ENCODE measurements around the gene PTPRG. TPM values are rescaled to one million over a fixed set of nuclear protein-coding genes. Genes with fewer than 3 reads are reported as not detected.
A peak's percentile ranks its signal among the peaks of the same experiment; 100 is the strongest.

PTPRG gene
- total RNA-seq, 2 donors from 2014 or later = 76.5 to 108 TPM

DNA sequence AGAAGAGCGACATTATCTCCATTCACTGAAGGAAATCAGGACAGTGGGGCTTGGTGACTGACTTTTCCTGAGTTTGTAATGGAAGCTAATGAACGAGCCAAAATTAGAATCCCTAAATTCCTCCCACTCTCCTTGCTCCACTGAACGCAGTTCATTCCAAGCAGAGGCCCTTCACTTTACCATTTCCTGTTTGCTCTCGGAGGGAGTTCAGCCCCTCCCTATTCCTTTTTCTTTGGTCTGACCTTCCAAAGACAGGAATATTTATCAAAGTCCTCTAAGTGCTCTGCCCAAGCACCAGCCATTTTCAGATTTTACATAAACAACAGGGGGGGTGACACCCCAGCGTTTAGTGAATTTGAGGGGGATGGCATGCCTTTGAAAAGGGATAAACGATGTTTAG, 24.0 kb upstream of the PTPRG start:
- TF ChIP-seq, protein P1, sequence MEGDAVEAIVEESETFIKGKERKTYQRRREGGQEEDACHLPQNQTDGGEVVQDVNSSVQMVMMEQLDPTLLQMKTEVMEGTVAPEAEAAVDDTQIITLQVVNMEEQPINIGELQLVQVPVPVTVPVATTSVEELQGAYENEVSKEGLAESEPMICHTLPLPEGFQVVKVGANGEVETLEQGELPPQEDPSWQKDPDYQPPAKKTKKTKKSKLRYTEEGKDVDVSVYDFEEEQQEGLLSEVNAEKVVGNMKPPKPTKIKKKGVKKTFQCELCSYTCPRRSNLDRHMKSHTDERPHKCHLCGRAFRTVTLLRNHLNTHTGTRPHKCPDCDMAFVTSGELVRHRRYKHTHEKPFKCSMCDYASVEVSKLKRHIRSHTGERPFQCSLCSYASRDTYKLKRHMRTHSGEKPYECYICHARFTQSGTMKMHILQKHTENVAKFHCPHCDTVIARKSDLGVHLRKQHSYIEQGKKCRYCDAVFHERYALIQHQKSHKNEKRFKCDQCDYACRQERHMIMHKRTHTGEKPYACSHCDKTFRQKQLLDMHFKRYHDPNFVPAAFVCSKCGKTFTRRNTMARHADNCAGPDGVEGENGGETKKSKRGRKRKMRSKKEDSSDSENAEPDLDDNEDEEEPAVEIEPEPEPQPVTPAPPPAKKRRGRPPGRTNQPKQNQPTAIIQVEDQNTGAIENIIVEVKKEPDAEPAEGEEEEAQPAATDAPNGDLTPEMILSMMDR (conservative IDR thresholded peaks at IDR 0.05) = no peak
- peak; percentile 79 for DNase-seq
- no peaks in the 10 kb centered on the region for H3K27me3 ChIP-seq (ENCODE audit: control insufficient read depth, insufficient read depth, low read length, poor library complexity, severe bottlenecking)
- H3K27me3 Mint-ChIP-seq (ENCODE audit: insufficient read depth) = peaks cover 2% of the 10 kb centered on the region
- peaks cover 42% of the 10 kb centered on the region for H3K4me1 Mint-ChIP-seq
- H3K9ac ChIP-seq (ENCODE audit: extremely low read depth, low read length, poor library complexity, severe bottlenecking) = no peak overlapping the region
- peak overlapping the region; percentile 8 for H3K4me3 Mint-ChIP-seq
- no peaks in the 10 kb centered on the region for H3K36me3 ChIP-seq (ENCODE audit: control insufficient read depth, insufficient read depth, low read length)
- H3K4me1 ChIP-seq (ENCODE audit: control insufficient read depth, insufficient read depth, low read length) = peaks cover 5% of the 10 kb centered on the region
- no peak overlapping the region for H3K27ac ChIP-seq (ENCODE audit: low read depth, low read length)
- H3K36me3 Mint-ChIP-seq (ENCODE audit: low read depth) = no peaks in the 10 kb centered on the region
- WGBS, 2 experiments (ENCODE audit: insufficient coverage in 1 of 2, insufficient read length in 1 of 2) = 0 to 20% methylated on average over 2 to 6 of the region's 6 CpGs
- H3K27ac Mint-ChIP-seq = peak overlapping the region; percentile 37
- H3K4me3 ChIP-seq (ENCODE audit: low read length) = peak overlapping the region; percentile 33
- H3K9me3 Mint-ChIP-seq = no peaks in the 10 kb centered on the region
- H3K9me3 ChIP-seq (ENCODE audit: control insufficient read depth, low read length) = no peaks in the 10 kb centered on the region

DNA sequence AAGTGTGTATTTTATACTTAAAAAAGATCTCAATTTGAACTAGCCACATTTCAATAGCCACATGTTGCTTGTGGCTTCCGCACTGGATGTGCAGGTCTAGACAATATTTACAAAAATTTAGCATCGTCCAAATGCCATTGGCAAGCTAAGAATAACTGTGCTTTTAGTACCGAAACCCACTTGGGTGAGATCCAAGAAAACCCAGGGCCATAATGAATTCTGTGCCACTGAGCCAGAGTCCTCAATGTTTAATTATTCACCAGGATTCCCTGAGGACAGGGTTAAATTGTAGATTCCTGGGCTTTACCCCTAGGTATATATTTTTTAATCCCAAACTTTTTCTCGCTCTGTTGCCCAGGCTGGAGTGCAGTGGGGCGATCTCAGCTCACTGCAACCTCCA, 22.9 kb upstream of the PTPRG start:
- WGBS, 2 experiments (ENCODE audit: insufficient coverage in 1 of 2, insufficient read length in 1 of 2) = 92 to 100% methylated on average over 3 to 5 of the region's 5 CpGs
- Histone ChIP-seq H3K9me3 (ENCODE audit: control insufficient read depth, low read length) (no peaks in the 10 kb centered on the region), H3K27ac (ENCODE audit: low read depth, low read length) (no peak overlapping the region), H3K9ac (ENCODE audit: extremely low read depth, low read length, poor library complexity, severe bottlenecking) (no peak overlapping the region), H3K27me3 (ENCODE audit: control insufficient read depth, insufficient read depth, low read length, poor library complexity, severe bottlenecking) (no peaks in the 10 kb centered on the region), H3K4me1 (ENCODE audit: control insufficient read depth, insufficient read depth, low read length) (peaks cover 5% of the 10 kb centered on the region), H3K4me3 (ENCODE audit: low read length) (no peak overlapping the region), H3K36me3 (ENCODE audit: control insufficient read depth, insufficient read depth, low read length) (no peaks in the 10 kb centered on the region)
- no peak for DNase-seq
- no peak overlapping the region for H3K4me3 Mint-ChIP-seq
- H3K9me3 Mint-ChIP-seq = no peaks in the 10 kb centered on the region
- H3K36me3 Mint-ChIP-seq (ENCODE audit: low read depth) = no peaks in the 10 kb centered on the region
- TF ChIP-seq, protein P1 (conservative IDR thresholded peaks at IDR 0.05) = no peak
- peaks cover 6% of the 10 kb centered on the region for H3K27me3 Mint-ChIP-seq (ENCODE audit: insufficient read depth)
- H3K27ac Mint-ChIP-seq = no peak overlapping the region
- H3K4me1 Mint-ChIP-seq = peaks cover 32% of the 10 kb centered on the region

DNA sequence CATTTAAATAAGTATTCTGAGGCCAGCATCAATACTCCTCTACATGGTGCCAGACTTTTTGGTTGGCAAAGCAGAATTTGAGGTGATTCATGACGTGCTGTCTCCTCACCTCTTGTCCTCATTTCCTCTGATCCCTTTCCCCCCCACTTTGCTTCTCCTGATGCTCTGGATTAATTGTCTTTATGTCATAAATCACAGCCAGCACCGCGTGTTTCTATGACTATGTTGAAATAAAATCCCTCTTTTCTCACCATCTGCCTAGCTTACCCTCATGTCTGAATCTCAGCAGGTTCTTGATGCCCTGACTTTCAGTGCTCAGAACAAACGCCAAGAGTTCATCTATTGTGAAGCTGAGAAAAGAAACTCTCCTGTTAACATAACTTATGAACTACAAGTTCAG, 19.7 kb upstream of the PTPRG start:
- no peak for DNase-seq
- peaks cover 10% of the 10 kb centered on the region for H3K27me3 Mint-ChIP-seq (ENCODE audit: insufficient read depth)
- H3K9me3 Mint-ChIP-seq = no peaks in the 10 kb centered on the region
- TF ChIP-seq, protein P1 (conservative IDR thresholded peaks at IDR 0.05) = no peak
- H3K36me3 Mint-ChIP-seq (ENCODE audit: low read depth) = no peaks in the 10 kb centered on the region
- no peak overlapping the region for H3K4me3 Mint-ChIP-seq
- Histone ChIP-seq H3K36me3 (ENCODE audit: control insufficient read depth, insufficient read depth, low read length) (no peaks in the 10 kb centered on the region), H3K9ac (ENCODE audit: extremely low read depth, low read length, poor library complexity, severe bottlenecking) (no peak overlapping the region), H3K27ac (ENCODE audit: low read depth, low read length) (no peak overlapping the region), H3K4me3 (ENCODE audit: low read length) (no peak overlapping the region), H3K4me1 (ENCODE audit: control insufficient read depth, insufficient read depth, low read length) (peaks cover 5% of the 10 kb centered on the region), H3K9me3 (ENCODE audit: control insufficient read depth, low read length) (no peaks in the 10 kb centered on the region), H3K27me3 (ENCODE audit: control insufficient read depth, insufficient read depth, low read length, poor library complexity, severe bottlenecking) (no peaks in the 10 kb centered on the region)
- H3K27ac Mint-ChIP-seq = no peak overlapping the region
- peaks cover 15% of the 10 kb centered on the region for H3K4me1 Mint-ChIP-seq
- 65 to 89% methylated on average over 4 of the region's 4 CpGs for WGBS, 2 experiments (ENCODE audit: insufficient coverage in 1 of 2, insufficient read length in 1 of 2)
